NB4 (cell line): ENCODE data around the gene RPL29.
"Not testable (repeated sequence)": the region's sequence is repeated elsewhere in the genome, so short reads cannot be mapped to it uniquely, and the experiment has no call there.

Experiments used
- DNase-seq: peaks from one replicate; pipeline ENCODE4 v3.0.0; 2010; ENCODE audit warnings: low read depth
- H3K4me3 ChIP-seq: one replicate; pipeline ENCODE4 v1.5.1; 2011; ENCODE audit warnings: mild to moderate bottlenecking, low read depth, low read length, moderate library complexity
- MYC ChIP-seq: IDR thresholded peaks from 2 replicates; pipeline ENCODE4 v1.6.1; 2011; ENCODE audit warnings: low read depth, low read length
- POLR2A ChIP-seq: IDR thresholded peaks from 2 replicates; pipeline ENCODE4 v1.6.1; 2011; ENCODE audit warnings: mild to moderate bottlenecking; ENCODE audit not compliant: insufficient read length; ENCODE audit errors: extremely low read depth
- TF ChIP-seq, protein P1 (sequence below): IDR thresholded peaks from one replicate; pipeline ENCODE4 v1.5.1; 2012; ENCODE audit warnings: low read depth, low read length
- TF ChIP-seq, protein P2 (sequence below): IDR thresholded peaks from 2 replicates; pipeline ENCODE4 v1.6.1; 2011; ENCODE audit warnings: low read depth, low read length

Gene RPL29

DNA sequence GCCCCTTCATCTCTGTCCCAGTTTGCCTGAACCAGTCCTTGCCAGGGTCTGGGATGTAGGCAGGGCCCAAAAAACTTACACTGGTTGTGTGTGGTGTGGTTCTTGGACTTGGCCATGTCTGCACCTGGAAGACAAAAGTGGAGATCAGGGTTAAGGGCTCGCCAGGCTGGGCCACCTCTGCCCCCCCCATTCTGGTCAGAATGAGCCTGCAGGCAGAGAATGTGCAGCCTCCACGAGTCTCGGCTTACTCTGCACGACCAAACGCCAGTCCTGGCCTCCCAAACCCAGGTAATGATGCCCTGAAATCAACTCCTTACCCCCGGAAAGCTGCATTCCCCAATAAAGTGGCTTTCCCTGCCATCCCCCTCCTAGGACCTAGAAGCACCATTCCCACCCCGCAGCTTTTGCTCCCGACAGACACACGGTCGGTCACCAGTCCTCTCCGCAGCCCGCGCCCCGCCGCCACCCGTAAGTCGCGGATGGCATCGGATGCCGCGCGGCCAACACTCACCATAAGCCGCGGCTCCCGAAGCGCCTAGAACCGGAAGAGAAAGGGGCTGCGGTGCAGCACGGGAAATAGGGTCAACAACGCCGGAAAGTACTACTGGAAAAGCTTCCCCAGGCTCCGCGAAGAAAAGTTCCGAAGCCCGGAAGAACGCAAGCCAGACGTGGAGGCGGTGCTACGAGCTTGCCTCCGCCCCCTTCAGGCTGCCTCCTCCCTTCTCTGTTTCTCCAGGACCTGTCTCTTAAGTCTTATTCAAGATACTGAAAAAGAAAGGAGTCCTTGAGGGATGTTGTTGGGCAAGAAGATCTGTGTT lies at the start of gene RPL29:
Gene RPL29, minus strand, starts transcription at position 550 of the 818 bp plus-strand sequence. Its CDS starts 434 bp downstream, at position 116.
- TF ChIP-seq POLR2A (peak; percentile 95), MYC (peak; percentile 96)
- TF ChIP-seq, protein P1, sequence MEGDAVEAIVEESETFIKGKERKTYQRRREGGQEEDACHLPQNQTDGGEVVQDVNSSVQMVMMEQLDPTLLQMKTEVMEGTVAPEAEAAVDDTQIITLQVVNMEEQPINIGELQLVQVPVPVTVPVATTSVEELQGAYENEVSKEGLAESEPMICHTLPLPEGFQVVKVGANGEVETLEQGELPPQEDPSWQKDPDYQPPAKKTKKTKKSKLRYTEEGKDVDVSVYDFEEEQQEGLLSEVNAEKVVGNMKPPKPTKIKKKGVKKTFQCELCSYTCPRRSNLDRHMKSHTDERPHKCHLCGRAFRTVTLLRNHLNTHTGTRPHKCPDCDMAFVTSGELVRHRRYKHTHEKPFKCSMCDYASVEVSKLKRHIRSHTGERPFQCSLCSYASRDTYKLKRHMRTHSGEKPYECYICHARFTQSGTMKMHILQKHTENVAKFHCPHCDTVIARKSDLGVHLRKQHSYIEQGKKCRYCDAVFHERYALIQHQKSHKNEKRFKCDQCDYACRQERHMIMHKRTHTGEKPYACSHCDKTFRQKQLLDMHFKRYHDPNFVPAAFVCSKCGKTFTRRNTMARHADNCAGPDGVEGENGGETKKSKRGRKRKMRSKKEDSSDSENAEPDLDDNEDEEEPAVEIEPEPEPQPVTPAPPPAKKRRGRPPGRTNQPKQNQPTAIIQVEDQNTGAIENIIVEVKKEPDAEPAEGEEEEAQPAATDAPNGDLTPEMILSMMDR: no peak
- TF ChIP-seq, protein P2, sequence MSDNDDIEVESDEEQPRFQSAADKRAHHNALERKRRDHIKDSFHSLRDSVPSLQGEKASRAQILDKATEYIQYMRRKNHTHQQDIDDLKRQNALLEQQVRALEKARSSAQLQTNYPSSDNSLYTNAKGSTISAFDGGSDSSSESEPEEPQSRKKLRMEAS: peak; percentile 82
- DNase-seq: peak; percentile 96
- peak within 1 kb of the TSS; percentile 98 for H3K4me3 ChIP-seq

GRCh38 chr3:52044869-52045619 lies 49.3 kb upstream of the RPL29 start:
- TF ChIP-seq, protein P2: no peak
- TF ChIP-seq MYC: no peak
- TF ChIP-seq, protein P1: peak; percentile 25
- TF ChIP-seq POLR2A: no peak
- DNase-seq: peak; percentile 43

GRCh38 chr3:52043750-52044149 lies 48.1 kb upstream of the RPL29 start:
- no peak overlapping the region for H3K4me3 ChIP-seq
- TF ChIP-seq POLR2A (no peak), MYC (no peak)
- TF ChIP-seq, protein P2: no peak
- TF ChIP-seq, protein P1: no peak
- no peak for DNase-seq

More at GRCh38 chr3:52044869-52045619, 49.3 kb upstream of the RPL29 start:
- H3K4me3 ChIP-seq: no peak overlapping the region

GRCh38 chr3:52043039-52043438 lies 47.3 kb upstream of the RPL29 start:
- H3K4me3 ChIP-seq, DNase-seq: not testable (repeated sequence)

DNA sequence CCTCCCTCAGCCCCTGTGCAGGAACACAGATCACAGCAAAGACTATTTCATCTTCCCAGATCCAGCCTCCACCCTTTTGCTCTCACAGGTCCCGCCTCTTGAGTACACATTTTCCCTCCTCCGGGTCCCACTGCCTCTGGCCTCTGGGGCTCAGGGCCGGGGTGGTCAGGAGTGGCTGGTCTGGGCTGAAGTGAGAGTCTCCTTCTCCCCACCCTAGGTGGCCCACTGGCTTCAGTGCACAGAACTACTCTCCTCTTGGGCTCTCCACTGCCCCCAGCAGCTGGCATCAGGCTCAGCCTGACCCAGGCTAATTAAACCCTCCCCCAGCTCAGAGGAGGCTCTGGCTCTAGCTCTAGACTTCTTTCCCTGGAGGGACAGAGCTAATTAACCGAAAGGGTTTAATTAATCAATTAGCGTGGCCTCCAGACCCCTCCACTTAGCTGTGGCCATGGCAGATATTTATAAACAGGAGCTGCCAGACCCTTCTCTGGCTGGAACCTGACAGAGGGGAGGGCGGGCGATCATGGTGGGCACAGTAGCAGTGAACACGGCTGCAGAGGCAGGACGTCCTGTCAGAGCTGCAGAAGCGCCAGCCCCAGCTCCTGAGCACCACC lies 45.5 kb upstream of the RPL29 start:
- H3K4me3 ChIP-seq: no peak overlapping the region
- TF ChIP-seq POLR2A: no peak
- TF ChIP-seq, protein P1: peak; percentile 38
- no peak for TF ChIP-seq MYC
- DNase-seq: peak; percentile 42

DNA sequence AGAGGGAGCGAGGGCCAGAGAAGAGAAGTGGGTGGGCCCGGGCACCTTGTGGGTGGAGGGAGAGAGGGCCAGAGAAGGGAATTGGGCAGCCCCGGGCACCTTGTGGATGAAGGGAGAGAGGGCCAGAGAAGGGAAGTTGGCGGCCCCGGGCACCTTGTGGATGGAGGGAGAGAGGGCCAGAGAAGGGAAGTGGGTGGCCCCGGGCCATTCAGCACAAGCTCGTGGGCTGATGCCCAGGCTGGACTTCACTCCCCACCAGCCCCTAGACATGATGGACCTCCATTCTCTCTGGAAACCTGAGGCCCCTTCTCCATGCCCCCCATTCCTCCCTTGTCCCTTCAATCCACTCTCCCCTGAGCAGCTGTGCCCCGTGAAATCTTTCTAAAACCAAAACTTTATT lies 44.9 kb upstream of the RPL29 start:
- no peak for DNase-seq
- TF ChIP-seq POLR2A (no peak), MYC (no peak)
- TF ChIP-seq, protein P2: no peak
- TF ChIP-seq, protein P1: no peak
- no peak overlapping the region for H3K4me3 ChIP-seq
